Activated CD8-positive, alpha-beta T cell treated with anti-CD3 and anti-CD28 coated beads for 36 hours (primary cell): ENCODE results near the gene GPR78. TPM values are rescaled to one million over a fixed set of nuclear protein-coding genes. Genes with fewer than 3 reads are reported as not detected.
A peak's percentile ranks its signal among the peaks of the same experiment; 100 is the strongest.
"Not testable (repeated sequence)": the region's sequence is repeated elsewhere in the genome, so short reads cannot be mapped to it uniquely, and the experiment has no call there.

Source experiments
- ATAC-seq: fragments of 200-7000 bp; cut with Tn5 transposase; one replicate; pipeline ENCODE4 v1.10.0; 2021; ENCODE audit warnings: mild to moderate bottlenecking, moderate library complexity
- CTCF ChIA-PET: fragments of 350-600 bp; sonication (Branson Sonifier 250); formaldehyde crosslinking; loops from one replicate; lab custom pipeline; 2021; ENCODE audit warnings: antibody characterized with exemption; lab: Charles Lee
- POLR2A ChIA-PET: fragments of 350-600 bp; sonication (Branson Sonifier 250); formaldehyde crosslinking; loops from one replicate; lab custom pipeline; 2021; ENCODE audit warnings: antibody characterized with exemption; lab: Charles Lee
- DNase-seq: peaks from one replicate; pipeline ENCODE4 v3.0.0-alpha.2; 2020
- H3K27ac Mint-ChIP-seq: one replicate; pipeline ENCODE4 v1.8.0; 2021; ENCODE audit warnings: mild to moderate bottlenecking, mixed read lengths
- H3K27me3 Mint-ChIP-seq: one replicate; pipeline ENCODE4 v1.8.0; 2021; ENCODE audit warnings: mixed read lengths
- H3K36me3 Mint-ChIP-seq: one replicate; pipeline ENCODE4 v1.8.0; 2021; ENCODE audit warnings: low read depth, mixed read lengths
- H3K4me1 Mint-ChIP-seq: one replicate; pipeline ENCODE4 v1.8.0; 2021; ENCODE audit warnings: low read depth, mixed read lengths
- H3K4me3 Mint-ChIP-seq: one replicate; pipeline ENCODE4 v1.8.0; 2021; ENCODE audit warnings: mild to moderate bottlenecking, moderate library complexity, mixed read lengths
- H3K9me3 Mint-ChIP-seq: one replicate; pipeline ENCODE4 v1.8.0; 2021; ENCODE audit warnings: mixed read lengths
- intact Hi-C: fragments of 100-400 bp; cut with micrococcal nuclease; formaldehyde crosslinking; loops from one replicate; pipeline ENCODE4 v1.10.0; 2022
- total RNA-seq, 2 experiments: library from RNA; stranded (reverse); gene quantifications; one replicate each; pipeline ENCODE4 v1.2.3, GENCODE V29; 2021
- TF ChIP-seq, protein P1 (sequence below): fragments of 200-600 bp; IDR thresholded peaks from one replicate; pipeline ENCODE4 v1.8.0; 2022; ENCODE audit warnings: antibody characterized with exemption, mild to moderate bottlenecking

Gene GPR78
- total RNA-seq, 2 experiments from 2014 or later: not detected

DNA sequence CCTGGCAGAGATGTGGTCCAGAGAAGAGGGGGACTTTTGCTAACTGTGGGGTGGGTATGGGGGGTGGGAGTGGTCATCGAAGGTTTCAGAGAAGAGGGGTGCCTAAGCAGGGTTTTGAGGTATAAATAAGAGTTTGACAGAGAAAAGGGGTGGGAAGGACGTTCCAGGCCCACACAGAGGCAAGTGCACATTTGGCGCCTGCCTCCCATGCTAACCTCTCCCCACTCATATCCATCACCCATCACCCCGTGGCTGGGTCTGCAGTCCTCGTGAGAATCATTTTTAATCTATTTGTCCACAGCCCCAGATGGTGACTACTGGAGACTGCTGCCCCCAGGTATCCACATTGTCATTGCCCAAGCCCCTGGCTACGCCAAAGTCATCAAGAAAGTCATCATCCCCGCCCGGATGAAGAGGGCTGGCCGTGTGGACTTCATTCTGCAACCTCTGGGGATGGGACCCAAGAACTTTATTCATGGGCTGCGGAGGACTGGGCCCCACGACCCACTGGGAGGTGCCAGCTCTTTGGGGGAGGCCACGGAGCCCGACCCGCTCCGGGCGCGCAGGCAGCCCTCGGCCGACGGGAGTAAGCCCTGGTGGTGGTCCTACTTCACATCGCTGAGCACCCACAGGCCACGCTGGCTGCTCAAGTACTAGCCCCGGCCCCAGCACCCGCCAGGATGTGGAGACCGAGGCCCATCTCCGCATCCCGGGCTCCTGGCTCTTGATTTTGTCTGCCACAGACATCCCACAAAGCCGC lies 38.9 kb downstream of the GPR78 start:
- H3K9me3 Mint-ChIP-seq: no peaks in the 10 kb centered on the region
- DNase-seq (no peak), ATAC-seq (no peak)
- H3K36me3 Mint-ChIP-seq: no peaks in the 10 kb centered on the region
- H3K4me1 Mint-ChIP-seq: no peaks in the 10 kb centered on the region
- intact Hi-C loops: no loop called here
- no peak overlapping the region for H3K27ac Mint-ChIP-seq
- H3K4me3 Mint-ChIP-seq: no peak overlapping the region
- ChIA-PET POLR2A (no interaction called here), CTCF (no interaction called here)
- H3K27me3 Mint-ChIP-seq: no peaks in the 10 kb centered on the region
- TF ChIP-seq, protein P1, sequence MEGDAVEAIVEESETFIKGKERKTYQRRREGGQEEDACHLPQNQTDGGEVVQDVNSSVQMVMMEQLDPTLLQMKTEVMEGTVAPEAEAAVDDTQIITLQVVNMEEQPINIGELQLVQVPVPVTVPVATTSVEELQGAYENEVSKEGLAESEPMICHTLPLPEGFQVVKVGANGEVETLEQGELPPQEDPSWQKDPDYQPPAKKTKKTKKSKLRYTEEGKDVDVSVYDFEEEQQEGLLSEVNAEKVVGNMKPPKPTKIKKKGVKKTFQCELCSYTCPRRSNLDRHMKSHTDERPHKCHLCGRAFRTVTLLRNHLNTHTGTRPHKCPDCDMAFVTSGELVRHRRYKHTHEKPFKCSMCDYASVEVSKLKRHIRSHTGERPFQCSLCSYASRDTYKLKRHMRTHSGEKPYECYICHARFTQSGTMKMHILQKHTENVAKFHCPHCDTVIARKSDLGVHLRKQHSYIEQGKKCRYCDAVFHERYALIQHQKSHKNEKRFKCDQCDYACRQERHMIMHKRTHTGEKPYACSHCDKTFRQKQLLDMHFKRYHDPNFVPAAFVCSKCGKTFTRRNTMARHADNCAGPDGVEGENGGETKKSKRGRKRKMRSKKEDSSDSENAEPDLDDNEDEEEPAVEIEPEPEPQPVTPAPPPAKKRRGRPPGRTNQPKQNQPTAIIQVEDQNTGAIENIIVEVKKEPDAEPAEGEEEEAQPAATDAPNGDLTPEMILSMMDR: no peak

DNA sequence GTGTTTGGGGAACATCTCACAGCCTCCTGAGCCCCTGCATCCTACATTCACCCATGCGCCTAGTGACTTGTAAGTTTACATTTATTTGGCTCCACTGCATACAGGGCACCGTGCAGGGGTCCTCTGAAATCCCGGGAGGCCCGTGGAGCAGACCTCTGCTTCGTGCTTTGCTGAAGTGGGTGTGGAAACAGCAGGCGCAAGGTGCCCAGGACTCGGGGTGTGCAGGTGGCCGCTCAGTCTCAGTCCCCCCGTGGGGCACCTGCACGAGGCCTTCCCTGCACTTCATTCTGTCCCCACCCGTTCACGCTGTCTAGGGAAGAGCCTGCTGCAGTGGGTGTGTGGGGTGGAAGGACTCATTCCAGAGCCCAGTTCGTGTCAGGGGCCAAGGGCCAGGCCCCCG lies 40.9 kb downstream of the GPR78 start:
- H3K27ac Mint-ChIP-seq, H3K4me1 Mint-ChIP-seq, CTCF ChIA-PET, H3K36me3 Mint-ChIP-seq, H3K9me3 Mint-ChIP-seq, ATAC-seq, intact Hi-C loops, POLR2A ChIA-PET, H3K4me3 Mint-ChIP-seq, H3K27me3 Mint-ChIP-seq, DNase-seq: not testable (repeated sequence)

DNA sequence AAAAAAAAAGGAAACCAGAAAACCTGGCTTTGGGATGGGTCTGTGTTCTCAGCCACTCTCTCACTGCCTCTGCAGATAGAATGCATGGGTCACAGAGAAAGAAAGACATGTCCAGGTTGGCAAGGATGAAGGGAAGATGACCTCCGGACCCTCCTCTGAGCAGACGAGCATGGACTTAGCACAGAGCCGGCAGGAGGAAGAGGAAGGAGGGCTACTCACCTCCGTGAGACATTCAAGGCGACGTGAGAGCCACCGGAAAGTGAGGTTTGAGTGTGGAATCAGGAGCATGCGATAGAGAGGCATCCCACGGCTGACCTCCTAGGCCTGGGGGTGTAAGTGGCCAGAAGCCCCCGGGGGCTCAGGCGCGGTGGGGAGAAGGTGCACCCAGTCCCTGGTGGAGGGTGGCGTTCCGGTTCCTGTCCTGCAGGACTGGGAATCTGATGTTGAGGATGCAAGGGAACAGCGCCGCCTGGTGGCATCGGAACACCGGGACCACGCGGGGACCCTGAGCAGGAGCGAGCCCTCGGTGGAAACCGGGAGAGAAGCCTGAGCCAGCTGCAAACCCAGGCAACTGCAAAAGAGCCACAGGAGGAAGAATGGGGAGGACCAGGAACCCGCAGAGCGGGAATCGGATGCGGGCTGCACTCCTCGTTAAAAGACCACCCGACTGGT lies 44.5 kb downstream of the GPR78 start:
- H3K27ac Mint-ChIP-seq, CTCF ChIA-PET, H3K27me3 Mint-ChIP-seq, H3K36me3 Mint-ChIP-seq, DNase-seq, H3K4me1 Mint-ChIP-seq, POLR2A ChIA-PET, intact Hi-C loops, H3K4me3 Mint-ChIP-seq, H3K9me3 Mint-ChIP-seq, ATAC-seq: not testable (repeated sequence)

DNA sequence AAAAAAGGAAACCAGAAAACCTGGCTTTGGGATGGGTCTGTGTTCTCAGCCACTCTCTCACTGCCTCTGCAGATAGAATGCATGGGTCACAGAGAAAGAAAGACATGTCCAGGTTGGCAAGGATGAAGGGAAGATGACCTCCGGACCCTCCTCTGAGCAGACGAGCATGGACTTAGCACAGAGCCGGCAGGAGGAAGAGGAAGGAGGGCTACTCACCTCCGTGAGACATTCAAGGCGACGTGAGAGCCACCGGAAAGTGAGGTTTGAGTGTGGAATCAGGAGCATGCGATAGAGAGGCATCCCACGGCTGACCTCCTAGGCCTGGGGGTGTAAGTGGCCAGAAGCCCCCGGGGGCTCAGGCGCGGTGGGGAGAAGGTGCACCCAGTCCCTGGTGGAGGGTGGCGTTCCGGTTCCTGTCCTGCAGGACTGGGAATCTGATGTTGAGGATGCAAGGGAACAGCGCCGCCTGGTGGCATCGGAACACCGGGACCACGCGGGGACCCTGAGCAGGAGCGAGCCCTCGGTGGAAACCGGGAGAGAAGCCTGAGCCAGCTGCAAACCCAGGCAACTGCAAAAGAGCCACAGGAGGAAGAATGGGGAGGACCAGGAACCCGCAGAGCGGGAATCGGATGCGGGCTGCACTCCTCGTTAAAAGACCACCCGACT lies 50.2 kb downstream of the GPR78 start:
- H3K4me1 Mint-ChIP-seq, ATAC-seq, H3K9me3 Mint-ChIP-seq, CTCF ChIA-PET, H3K4me3 Mint-ChIP-seq, H3K27me3 Mint-ChIP-seq, intact Hi-C loops, H3K36me3 Mint-ChIP-seq, DNase-seq, H3K27ac Mint-ChIP-seq, POLR2A ChIA-PET: not testable (repeated sequence)

DNA sequence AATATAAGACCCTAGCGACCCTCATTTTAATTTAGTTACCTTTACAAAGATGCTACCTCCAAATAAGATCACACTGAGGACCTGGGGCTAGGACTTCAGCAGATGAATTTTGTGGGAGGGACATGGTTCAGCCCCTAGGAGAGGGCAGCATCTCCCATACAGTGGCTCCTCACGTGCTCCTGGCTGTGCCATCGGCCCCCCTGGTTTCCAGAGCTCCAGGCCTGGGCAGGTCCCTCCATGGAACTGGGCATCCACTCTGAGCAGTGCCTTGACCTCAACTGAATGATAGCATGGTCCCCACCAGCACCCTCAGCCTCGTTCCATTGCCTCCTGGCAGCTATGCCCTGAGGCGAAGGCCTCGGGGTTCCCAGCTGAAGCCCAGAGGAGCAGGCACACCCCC lies 51.7 kb downstream of the GPR78 start:
- H3K36me3 Mint-ChIP-seq, DNase-seq, H3K4me1 Mint-ChIP-seq, POLR2A ChIA-PET, H3K4me3 Mint-ChIP-seq, CTCF ChIA-PET, H3K27ac Mint-ChIP-seq, ATAC-seq, intact Hi-C loops, H3K27me3 Mint-ChIP-seq, H3K9me3 Mint-ChIP-seq: not testable (repeated sequence)

DNA sequence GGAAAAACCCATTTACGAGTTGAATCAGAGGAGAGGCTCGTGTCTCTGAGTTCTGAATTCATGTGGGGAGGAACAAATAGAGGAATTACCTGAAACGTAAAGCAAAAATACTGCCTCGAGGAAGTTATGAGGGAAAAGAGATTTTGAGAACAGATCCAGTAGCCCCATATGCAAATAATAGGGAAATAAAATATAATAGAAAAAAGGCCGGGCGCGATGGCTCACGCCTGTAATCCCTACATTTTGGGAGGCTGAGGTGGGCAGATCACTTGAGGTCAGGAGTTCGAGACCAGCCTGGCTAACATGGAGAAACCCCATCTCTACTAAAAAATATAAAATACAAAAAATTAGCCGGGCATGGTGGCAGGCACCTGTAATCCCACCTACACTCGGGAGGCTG lies 54.6 kb downstream of the GPR78 start:
- H3K36me3 Mint-ChIP-seq, POLR2A ChIA-PET, H3K27ac Mint-ChIP-seq, H3K9me3 Mint-ChIP-seq, intact Hi-C loops, H3K4me1 Mint-ChIP-seq, CTCF ChIA-PET, H3K27me3 Mint-ChIP-seq, H3K4me3 Mint-ChIP-seq, DNase-seq, ATAC-seq: not testable (repeated sequence)

DNA sequence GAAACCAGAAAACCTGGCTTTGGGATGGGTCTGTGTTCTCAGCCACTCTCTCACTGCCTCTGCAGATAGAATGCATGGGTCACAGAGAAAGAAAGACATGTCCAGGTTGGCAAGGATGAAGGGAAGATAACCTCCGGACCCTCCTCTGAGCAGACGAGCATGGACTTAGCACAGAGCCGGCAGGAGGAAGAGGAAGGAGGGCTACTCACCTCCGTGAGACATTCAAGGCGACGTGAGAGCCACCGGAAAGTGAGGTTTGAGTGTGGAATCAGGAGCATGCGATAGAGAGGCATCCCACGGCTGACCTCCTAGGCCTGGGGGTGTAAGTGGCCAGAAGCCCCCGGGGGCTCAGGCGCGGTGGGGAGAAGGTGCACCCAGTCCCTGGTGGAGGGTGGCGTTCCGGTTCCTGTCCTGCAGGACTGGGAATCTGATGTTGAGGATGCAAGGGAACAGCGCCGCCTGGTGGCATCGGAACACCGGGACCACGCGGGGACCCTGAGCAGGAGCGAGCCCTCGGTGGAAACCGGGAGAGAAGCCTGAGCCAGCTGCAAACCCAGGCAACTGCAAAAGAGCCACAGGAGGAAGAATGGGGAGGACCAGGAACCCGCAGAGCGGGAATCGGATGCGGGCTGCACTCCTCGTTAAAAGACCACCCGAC lies 55.8 kb downstream of the GPR78 start:
- H3K27me3 Mint-ChIP-seq, H3K27ac Mint-ChIP-seq, H3K4me3 Mint-ChIP-seq, CTCF ChIA-PET, DNase-seq, H3K9me3 Mint-ChIP-seq, H3K36me3 Mint-ChIP-seq, H3K4me1 Mint-ChIP-seq, intact Hi-C loops, POLR2A ChIA-PET: not testable (repeated sequence)
- peak; percentile 27 for ATAC-seq

Other genes with a start within 250 kb of the GPR78 start
- gene ACOX3, start 139.7 kb upstream of the GPR78 start, total RNA-seq: 10 to 100 TPM; 24.2 to 27.8 TPM
- 10 to 100 TPM; 25.5 to 26.3 TPM for gene TRMT44, start 139.6 kb upstream of the GPR78 start, total RNA-seq
- not detected for gene CPZ, start 12.4 kb downstream of the GPR78 start, total RNA-seq